ENCODE results near the gene CC2D2A. TPM values are rescaled to one million over a fixed set of nuclear protein-coding genes. Genes with fewer than 3 reads are reported as not detected.

Gene CC2D2A
- total and polyA plus RNA-seq, 2 experiments from 2014 or later, result 13.9 to 15.8 TPM

DNA sequence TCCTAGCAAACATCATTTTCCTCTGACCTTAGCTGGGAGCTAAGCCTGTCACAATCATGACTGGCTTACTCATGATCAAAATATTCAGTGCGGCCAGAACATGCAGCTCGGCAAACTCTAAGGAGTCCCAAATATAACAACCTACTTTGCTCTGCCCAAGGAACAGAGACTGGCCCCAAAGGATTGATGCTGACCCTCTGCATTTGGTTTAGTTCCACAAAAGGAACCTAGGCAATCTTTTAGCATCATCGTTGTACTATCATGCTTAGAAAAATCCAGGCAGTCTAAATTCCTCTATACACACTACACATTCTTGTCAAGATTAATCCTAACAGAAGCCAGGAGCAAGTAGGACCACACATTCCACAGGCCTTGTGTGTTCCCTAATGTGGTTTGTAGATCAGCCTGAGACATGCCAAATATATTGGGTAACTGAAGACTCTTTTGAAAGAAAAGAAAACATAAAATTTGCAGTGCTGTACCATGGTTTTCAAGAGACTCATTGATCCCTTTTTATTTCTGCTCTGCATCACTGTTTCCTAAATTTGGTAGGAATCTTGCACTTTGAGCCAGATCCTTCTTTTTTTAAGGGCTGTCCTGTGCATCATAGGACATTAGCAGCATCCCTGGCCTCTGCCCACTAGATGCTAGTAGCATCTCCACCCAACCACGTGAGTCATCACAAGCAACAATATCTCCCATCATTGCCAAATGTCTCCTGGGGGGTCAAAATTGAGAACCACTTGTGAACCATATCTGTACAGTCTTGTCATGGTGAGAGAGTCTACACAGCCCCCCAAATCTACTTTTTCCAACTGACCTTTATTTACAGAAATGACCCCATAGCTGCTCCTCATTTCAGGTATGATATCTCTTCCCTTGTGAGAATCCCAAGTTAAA, 17.6 kb upstream of the CC2D2A start:
- no peak overlapping the region for H3K27ac ChIP-seq (ENCODE audit: low read depth)
- H3K4me3 Mint-ChIP-seq, result no peak overlapping the region
- no peaks in the 10 kb centered on the region for H3K79me2 ChIP-seq (replicated peaks; ENCODE audit: insufficient read depth)
- H3K4me3 ChIP-seq, result no peak overlapping the region
- H3K9me3 Mint-ChIP-seq, result no peaks in the 10 kb centered on the region
- H3K36me3 ChIP-seq (ENCODE audit: insufficient read depth), result no peaks in the 10 kb centered on the region
- no peaks in the 10 kb centered on the region for H3F3A ChIP-seq (replicated peaks; ENCODE audit: low read depth)
- no peaks in the 10 kb centered on the region for H4K20me1 ChIP-seq (replicated peaks; ENCODE audit: insufficient read depth)
- DNase-seq (ENCODE audit: low spot score) (no peak), ATAC-seq (no peak)
- H3K27me3 ChIP-seq (ENCODE audit: insufficient read depth), result no peaks in the 10 kb centered on the region
- no peak overlapping the region for H3K4me2 ChIP-seq
- no peaks in the 10 kb centered on the region for H3K27me3 Mint-ChIP-seq (ENCODE audit: insufficient read depth, low read depth, poor library complexity)
- H3K27ac Mint-ChIP-seq, result no peak overlapping the region
- H2AFZ ChIP-seq, result no peak overlapping the region
- TF ChIP-seq, protein P1, sequence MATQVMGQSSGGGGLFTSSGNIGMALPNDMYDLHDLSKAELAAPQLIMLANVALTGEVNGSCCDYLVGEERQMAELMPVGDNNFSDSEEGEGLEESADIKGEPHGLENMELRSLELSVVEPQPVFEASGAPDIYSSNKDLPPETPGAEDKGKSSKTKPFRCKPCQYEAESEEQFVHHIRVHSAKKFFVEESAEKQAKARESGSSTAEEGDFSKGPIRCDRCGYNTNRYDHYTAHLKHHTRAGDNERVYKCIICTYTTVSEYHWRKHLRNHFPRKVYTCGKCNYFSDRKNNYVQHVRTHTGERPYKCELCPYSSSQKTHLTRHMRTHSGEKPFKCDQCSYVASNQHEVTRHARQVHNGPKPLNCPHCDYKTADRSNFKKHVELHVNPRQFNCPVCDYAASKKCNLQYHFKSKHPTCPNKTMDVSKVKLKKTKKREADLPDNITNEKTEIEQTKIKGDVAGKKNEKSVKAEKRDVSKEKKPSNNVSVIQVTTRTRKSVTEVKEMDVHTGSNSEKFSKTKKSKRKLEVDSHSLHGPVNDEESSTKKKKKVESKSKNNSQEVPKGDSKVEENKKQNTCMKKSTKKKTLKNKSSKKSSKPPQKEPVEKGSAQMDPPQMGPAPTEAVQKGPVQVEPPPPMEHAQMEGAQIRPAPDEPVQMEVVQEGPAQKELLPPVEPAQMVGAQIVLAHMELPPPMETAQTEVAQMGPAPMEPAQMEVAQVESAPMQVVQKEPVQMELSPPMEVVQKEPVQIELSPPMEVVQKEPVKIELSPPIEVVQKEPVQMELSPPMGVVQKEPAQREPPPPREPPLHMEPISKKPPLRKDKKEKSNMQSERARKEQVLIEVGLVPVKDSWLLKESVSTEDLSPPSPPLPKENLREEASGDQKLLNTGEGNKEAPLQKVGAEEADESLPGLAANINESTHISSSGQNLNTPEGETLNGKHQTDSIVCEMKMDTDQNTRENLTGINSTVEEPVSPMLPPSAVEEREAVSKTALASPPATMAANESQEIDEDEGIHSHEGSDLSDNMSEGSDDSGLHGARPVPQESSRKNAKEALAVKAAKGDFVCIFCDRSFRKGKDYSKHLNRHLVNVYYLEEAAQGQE (IDR thresholded peaks at IDR 0.05; ENCODE audit: unreplicated experiment), result no peak
- no peak for TF ChIP-seq ZNF331 (CRISPR knock-in tag; IDR thresholded peaks at IDR 0.05; ENCODE audit: low read depth)
- no peak for TF ChIP-seq POLR2AphosphoS5 (IDR thresholded peaks at IDR 0.05; ENCODE audit: low read depth)
- TF ChIP-seq ZNF114 (CRISPR knock-in tag; IDR thresholded peaks at IDR 0.05), result no peak
- TF ChIP-seq CREB1 (CRISPR knock-in tag; IDR thresholded peaks at IDR 0.05; ENCODE audit: low read depth), result no peak
- no peaks in the 10 kb centered on the region for H3K36me3 Mint-ChIP-seq (ENCODE audit: low read depth)
- H3K4me1 ChIP-seq (ENCODE audit: insufficient read depth), result no peaks in the 10 kb centered on the region
- H3K9me2 ChIP-seq (ENCODE audit: insufficient read depth), result peaks cover 3% of the 10 kb centered on the region; the same call in 1 of the 2 replicates
- no peaks in the 10 kb centered on the region for H3K4me1 Mint-ChIP-seq

DNA sequence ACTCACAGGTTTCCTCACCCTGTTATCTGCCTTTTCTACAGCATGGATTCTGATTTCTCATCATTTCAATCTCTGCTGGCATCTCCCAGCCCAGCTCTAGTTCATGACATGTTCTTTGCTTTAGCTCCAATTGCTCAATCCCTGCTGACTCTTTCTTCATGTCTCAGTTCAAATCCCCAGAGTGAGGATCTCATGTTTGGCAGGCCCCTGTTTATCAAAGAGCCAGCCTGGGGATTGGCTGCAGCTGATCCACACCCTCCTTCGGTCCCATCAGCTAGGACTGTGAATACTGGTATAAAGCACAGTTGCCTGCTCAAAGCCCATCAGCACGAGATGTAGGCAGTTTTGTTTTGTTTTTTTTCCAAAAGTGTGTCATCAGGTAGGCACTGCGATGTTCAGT, 14.4 kb upstream of the CC2D2A start:
- H3K36me3 Mint-ChIP-seq (ENCODE audit: low read depth), result no peaks in the 10 kb centered on the region
- no peak overlapping the region for H3K27ac Mint-ChIP-seq
- TF ChIP-seq, protein P2, sequence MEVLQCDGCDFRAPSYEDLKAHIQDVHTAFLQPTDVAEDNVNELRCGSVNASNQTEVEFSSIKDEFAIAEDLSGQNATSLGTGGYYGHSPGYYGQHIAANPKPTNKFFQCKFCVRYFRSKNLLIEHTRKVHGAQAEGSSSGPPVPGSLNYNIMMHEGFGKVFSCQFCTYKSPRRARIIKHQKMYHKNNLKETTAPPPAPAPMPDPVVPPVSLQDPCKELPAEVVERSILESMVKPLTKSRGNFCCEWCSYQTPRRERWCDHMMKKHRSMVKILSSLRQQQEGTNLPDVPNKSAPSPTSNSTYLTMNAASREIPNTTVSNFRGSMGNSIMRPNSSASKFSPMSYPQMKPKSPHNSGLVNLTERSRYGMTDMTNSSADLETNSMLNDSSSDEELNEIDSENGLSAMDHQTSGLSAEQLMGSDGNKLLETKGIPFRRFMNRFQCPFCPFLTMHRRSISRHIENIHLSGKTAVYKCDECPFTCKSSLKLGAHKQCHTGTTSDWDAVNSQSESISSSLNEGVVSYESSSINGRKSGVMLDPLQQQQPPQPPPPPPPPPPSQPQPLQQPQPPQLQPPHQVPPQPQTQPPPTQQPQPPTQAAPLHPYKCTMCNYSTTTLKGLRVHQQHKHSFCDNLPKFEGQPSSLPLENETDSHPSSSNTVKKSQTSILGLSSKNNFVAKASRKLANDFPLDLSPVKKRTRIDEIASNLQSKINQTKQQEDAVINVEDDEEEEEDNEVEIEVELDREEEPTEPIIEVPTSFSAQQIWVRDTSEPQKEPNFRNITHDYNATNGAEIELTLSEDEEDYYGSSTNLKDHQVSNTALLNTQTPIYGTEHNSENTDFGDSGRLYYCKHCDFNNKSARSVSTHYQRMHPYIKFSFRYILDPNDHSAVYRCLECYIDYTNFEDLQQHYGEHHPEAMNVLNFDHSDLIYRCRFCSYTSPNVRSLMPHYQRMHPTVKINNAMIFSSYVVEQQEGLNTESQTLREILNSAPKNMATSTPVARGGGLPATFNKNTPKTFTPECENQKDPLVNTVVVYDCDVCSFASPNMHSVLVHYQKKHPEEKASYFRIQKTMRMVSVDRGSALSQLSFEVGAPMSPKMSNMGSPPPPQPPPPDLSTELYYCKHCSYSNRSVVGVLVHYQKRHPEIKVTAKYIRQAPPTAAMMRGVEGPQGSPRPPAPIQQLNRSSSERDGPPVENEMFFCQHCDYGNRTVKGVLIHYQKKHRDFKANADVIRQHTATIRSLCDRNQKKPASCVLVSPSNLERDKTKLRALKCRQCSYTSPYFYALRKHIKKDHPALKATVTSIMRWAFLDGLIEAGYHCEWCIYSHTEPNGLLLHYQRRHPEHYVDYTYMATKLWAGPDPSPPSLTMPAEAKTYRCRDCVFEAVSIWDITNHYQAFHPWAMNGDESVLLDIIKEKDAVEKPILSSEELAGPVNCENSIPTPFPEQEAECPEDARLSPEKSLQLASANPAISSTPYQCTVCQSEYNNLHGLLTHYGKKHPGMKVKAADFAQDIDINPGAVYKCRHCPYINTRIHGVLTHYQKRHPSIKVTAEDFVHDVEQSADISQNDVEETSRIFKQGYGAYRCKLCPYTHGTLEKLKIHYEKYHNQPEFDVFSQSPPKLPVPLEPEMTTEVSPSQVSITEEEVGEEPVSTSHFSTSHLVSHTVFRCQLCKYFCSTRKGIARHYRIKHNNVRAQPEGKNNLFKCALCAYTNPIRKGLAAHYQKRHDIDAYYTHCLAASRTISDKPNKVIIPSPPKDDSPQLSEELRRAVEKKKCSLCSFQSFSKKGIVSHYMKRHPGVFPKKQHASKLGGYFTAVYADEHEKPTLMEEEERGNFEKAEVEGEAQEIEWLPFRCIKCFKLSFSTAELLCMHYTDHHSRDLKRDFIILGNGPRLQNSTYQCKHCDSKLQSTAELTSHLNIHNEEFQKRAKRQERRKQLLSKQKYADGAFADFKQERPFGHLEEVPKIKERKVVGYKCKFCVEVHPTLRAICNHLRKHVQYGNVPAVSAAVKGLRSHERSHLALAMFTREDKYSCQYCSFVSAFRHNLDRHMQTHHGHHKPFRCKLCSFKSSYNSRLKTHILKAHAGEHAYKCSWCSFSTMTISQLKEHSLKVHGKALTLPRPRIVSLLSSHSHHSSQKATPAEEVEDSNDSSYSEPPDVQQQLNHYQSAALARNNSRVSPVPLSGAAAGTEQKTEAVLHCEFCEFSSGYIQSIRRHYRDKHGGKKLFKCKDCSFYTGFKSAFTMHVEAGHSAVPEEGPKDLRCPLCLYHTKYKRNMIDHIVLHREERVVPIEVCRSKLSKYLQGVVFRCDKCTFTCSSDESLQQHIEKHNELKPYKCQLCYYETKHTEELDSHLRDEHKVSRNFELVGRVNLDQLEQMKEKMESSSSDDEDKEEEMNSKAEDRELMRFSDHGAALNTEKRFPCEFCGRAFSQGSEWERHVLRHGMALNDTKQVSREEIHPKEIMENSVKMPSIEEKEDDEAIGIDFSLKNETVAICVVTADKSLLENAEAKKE (CRISPR knock-in tag; IDR thresholded peaks at IDR 0.05), result no peak
- no peak for TF ChIP-seq ZNF331 (CRISPR knock-in tag; IDR thresholded peaks at IDR 0.05; ENCODE audit: low read depth)
- TF ChIP-seq POLR2AphosphoS5 (IDR thresholded peaks at IDR 0.05; ENCODE audit: low read depth), result no peak
- TF ChIP-seq STAT1 (IDR thresholded peaks at IDR 0.05; ENCODE audit: unreplicated experiment), result no peak
- no peak for TF ChIP-seq EZH2phosphoT487 (IDR thresholded peaks at IDR 0.05; ENCODE audit: unreplicated experiment)

More for the DNA sequence above, 14.4 kb upstream of the CC2D2A start:
- DNase-seq (ENCODE audit: low spot score), result no peak
- Histone ChIP-seq H3K36me3 (ENCODE audit: insufficient read depth) (no peaks in the 10 kb centered on the region), H3K27ac (ENCODE audit: low read depth) (no peak overlapping the region), H3F3A (replicated peaks; ENCODE audit: low read depth) (no peaks in the 10 kb centered on the region), H2AFZ (no peak overlapping the region), H3K27me3 (ENCODE audit: insufficient read depth) (no peaks in the 10 kb centered on the region), H3K79me2 (replicated peaks; ENCODE audit: insufficient read depth) (no peaks in the 10 kb centered on the region), H4K20me1 (replicated peaks; ENCODE audit: insufficient read depth) (no peaks in the 10 kb centered on the region), H3K4me3 (no peak overlapping the region), H3K4me1 (ENCODE audit: insufficient read depth) (no peaks in the 10 kb centered on the region), H3K4me2 (no peak overlapping the region), H3K9me2 (ENCODE audit: insufficient read depth) (no peaks in the 10 kb centered on the region)
- Mint-ChIP-seq H3K4me3 (no peak overlapping the region), H3K4me1 (no peaks in the 10 kb centered on the region; the same call in 2 of the 3 replicates), H3K27me3 (ENCODE audit: insufficient read depth, low read depth, poor library complexity) (no peaks in the 10 kb centered on the region), H3K9me3 (no peaks in the 10 kb centered on the region)
- ATAC-seq, result no peak
